SH-SY5Y (cell line): ENCODE results near the gene KLHL17.

Source experiments
- GATA2 ChIP-seq: IDR thresholded peaks from 2 replicates; pipeline ENCODE4 v1.6.1; 2011; ENCODE audit warnings: mild to moderate bottlenecking, low read depth, low read length
- GATA3 ChIP-seq: IDR thresholded peaks from 2 replicates; pipeline ENCODE4 v1.6.1; 2011; ENCODE audit warnings: low read depth, mild to moderate bottlenecking, low read length, moderate library complexity

Gene KLHL17

GRCh38 chr1:1013105-1013921 is 52.9 kb downstream of the KLHL17 start, which contains the start of gene ISG15:
TSS of gene ISG15 (plus strand) at chr1:1013497. CDS start at chr1:1013574, 77 bp downstream.
- TF ChIP-seq GATA2: no peak
- TF ChIP-seq GATA3: no peak

GRCh38 chr1:1013922-1014648 is 53.7 kb downstream of the KLHL17 start:
- TF ChIP-seq GATA2 (no peak), GATA3 (no peak)

DNA sequence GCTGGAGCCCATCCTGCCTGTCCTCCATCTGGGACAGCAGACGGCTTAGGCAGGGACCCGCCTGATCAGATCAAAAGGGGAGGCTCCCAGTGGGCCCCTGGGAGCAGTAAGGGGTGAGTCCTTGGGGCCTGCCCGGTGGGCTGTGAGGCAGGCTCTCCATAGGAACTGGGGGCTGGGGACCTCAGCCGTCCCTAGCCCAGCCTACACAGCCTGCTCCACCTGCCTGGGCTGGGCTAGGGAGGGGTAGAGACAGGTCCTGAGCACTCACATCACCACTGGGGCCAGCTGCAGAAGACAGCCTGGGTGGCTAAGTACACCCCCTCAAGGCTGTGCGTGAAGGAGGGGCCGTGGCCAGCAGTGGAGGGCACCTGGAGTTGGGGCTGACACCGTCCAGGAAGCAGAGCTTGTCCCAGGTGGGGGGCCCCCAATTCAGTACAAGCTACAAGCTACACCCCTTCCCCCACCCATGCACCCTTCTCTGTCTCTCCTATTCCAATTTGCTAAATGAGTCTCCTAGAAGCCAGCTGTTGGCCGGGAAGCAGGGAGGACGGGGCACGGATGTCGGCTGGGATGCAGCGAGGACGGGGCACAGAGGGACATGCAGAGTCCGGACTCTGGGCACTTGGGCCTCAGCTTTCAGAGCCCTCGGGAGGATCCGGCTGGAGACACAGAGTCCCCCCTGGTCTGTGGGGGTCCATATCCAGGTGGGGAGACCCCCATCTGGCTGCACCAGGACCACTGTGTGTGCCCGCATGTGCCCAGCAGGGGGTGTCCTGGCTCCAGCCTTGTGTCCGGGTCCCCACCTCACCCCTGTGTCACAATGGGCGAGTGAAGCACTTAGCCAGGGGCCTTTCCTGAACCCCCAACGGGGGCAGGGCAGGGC is 54.7 kb downstream of the KLHL17 start:
- TF ChIP-seq GATA3 (no peak), GATA2 (no peak)
